Loucy (cell line): ENCODE data around the gene BBOX1.

ENCODE experiments used
- H2AFZ ChIP-seq: fragments of 200-600 bp; sonication (generic); 2 replicates; pipeline ENCODE4 v1.6.0; 2016; ENCODE audit warnings: antibody characterized with exemption, mild to moderate bottlenecking, low read length, moderate library complexity
- H3F3A ChIP-seq: fragments of 200-600 bp; 2 replicates; pipeline ENCODE4 v1.6.0; 2016; ENCODE audit warnings: antibody characterized with exemption, low read depth, mild to moderate bottlenecking
- H3K27me3 ChIP-seq: fragments of 200-600 bp; sonication (generic); 2 replicates; pipeline ENCODE4 v1.6.1; 2014; ENCODE audit warnings: low read length, mild to moderate bottlenecking; ENCODE audit not compliant: insufficient read depth, poor library complexity, severe bottlenecking
- H3K36me3 ChIP-seq: fragments of 200-600 bp; sonication (generic); 2 replicates; pipeline ENCODE4 v1.6.1; 2016; ENCODE audit warnings: low read length; ENCODE audit not compliant: insufficient read depth
- H3K4me1 ChIP-seq: fragments of 200-600 bp; sonication (generic); 2 replicates; pipeline ENCODE4 v1.5.1; 2014; ENCODE audit warnings: low read length, mild to moderate bottlenecking; ENCODE audit not compliant: insufficient read depth, poor library complexity, severe bottlenecking
- H3K4me2 ChIP-seq: fragments of 200-600 bp; sonication (generic); 2 replicates; pipeline ENCODE4 v1.6.0; 2014; ENCODE audit warnings: antibody characterized with exemption, low read length, low read depth, mild to moderate bottlenecking; ENCODE audit not compliant: poor library complexity, severe bottlenecking
- H3K4me3 ChIP-seq: fragments of 200-600 bp; sonication (generic); 2 replicates; pipeline ENCODE4 v1.5.1; 2014; ENCODE audit warnings: low read length, mild to moderate bottlenecking, mixed read lengths; ENCODE audit not compliant: poor library complexity, severe bottlenecking
- H3K79me2 ChIP-seq: fragments of 200-600 bp; sonication (generic); 2 replicates; pipeline ENCODE4 v1.6.1; 2014; ENCODE audit warnings: low read length; ENCODE audit not compliant: insufficient read depth
- H3K9ac ChIP-seq: fragments of 200-600 bp; sonication (generic); 2 replicates; pipeline ENCODE4 v1.6.0; 2014; ENCODE audit warnings: mild to moderate bottlenecking, low read depth, low read length, moderate library complexity; ENCODE audit not compliant: poor library complexity, severe bottlenecking
- H3K9me2 ChIP-seq: fragments of 200-600 bp; sonication (generic); replicated peaks from 2 replicates; pipeline ENCODE4 v1.6.1; 2016; ENCODE audit warnings: low read depth, low read length, mixed read lengths
- H3K9me3 ChIP-seq: fragments of 200-600 bp; sonication (generic); 2 replicates; pipeline ENCODE4 v1.6.1; 2014; ENCODE audit warnings: mild to moderate bottlenecking, antibody characterized with exemption, low read length, low read depth; ENCODE audit not compliant: insufficient read depth
- H4K20me1 ChIP-seq: fragments of 200-600 bp; sonication (generic); 2 replicates; pipeline ENCODE4 v1.6.0; 2014; ENCODE audit warnings: antibody characterized with exemption, low read length, mild to moderate bottlenecking; ENCODE audit not compliant: insufficient read depth, poor library complexity, severe bottlenecking
- CTCF ChIP-seq: fragments of 200-600 bp; sonication (generic); conservative IDR thresholded peaks from 2 replicates; pipeline ENCODE4 v1.5.1; 2014; ENCODE audit warnings: mild to moderate bottlenecking, antibody characterized with exemption, low read length
- EZH2phosphoT487 ChIP-seq: fragments of 200-600 bp; IDR thresholded peaks from 2 replicates; pipeline ENCODE4 v1.6.1; 2018; ENCODE audit warnings: antibody characterized with exemption, mild to moderate bottlenecking, moderate library complexity, borderline replicate concordance

The BBOX1 gene

GRCh38 chr11:27166130-27166529 is 125.5 kb downstream of the BBOX1 start:
- no peak overlapping the region for H3K9ac ChIP-seq
- no peaks in the 10 kb centered on the region for H3K36me3 ChIP-seq
- H2AFZ ChIP-seq, result no peak overlapping the region
- no peaks in the 10 kb centered on the region for H4K20me1 ChIP-seq
- no peaks in the 10 kb centered on the region for H3K9me3 ChIP-seq
- H3K4me1 ChIP-seq, result no peaks in the 10 kb centered on the region
- H3K79me2 ChIP-seq, result no peaks in the 10 kb centered on the region
- no peaks in the 10 kb centered on the region for H3F3A ChIP-seq
- no peak overlapping the region for H3K4me2 ChIP-seq
- TF ChIP-seq EZH2phosphoT487 (no peak), CTCF (no peak)
- H3K27me3 ChIP-seq, result no peaks in the 10 kb centered on the region
- no peaks in the 10 kb centered on the region for H3K9me2 ChIP-seq
- H3K4me3 ChIP-seq, result no peak overlapping the region

- H3K9ac ChIP-seq, result no peak overlapping the region
- H3K9me3 ChIP-seq, result no peaks in the 10 kb centered on the region
- no peaks in the 10 kb centered on the region for H3K36me3 ChIP-seq
- H3K4me1 ChIP-seq, result no peaks in the 10 kb centered on the region
- no peak overlapping the region for H2AFZ ChIP-seq
- no peaks in the 10 kb centered on the region for H3K27me3 ChIP-seq
- no peaks in the 10 kb centered on the region for H4K20me1 ChIP-seq
- no peak overlapping the region for H3K4me3 ChIP-seq
- H3F3A ChIP-seq, result no peaks in the 10 kb centered on the region
- no peaks in the 10 kb centered on the region for H3K9me2 ChIP-seq
- no peak overlapping the region for H3K4me2 ChIP-seq
- no peaks in the 10 kb centered on the region for H3K79me2 ChIP-seq
- TF ChIP-seq EZH2phosphoT487 (no peak), CTCF (no peak)
Measured at GRCh38 chr11:27171376-27171958, 130.9 kb downstream of the BBOX1 start.

GRCh38 chr11:27173545-27173944 is 132.9 kb downstream of the BBOX1 start:
- H3K36me3 ChIP-seq, result no peaks in the 10 kb centered on the region
- H3K4me1 ChIP-seq, result no peaks in the 10 kb centered on the region
- TF ChIP-seq CTCF (no peak), EZH2phosphoT487 (no peak)

More at GRCh38 chr11:27173545-27173944, 132.9 kb downstream of the BBOX1 start:
- Histone ChIP-seq H3K9me2 (no peaks in the 10 kb centered on the region), H3K79me2 (no peaks in the 10 kb centered on the region), H3K27me3 (no peaks in the 10 kb centered on the region), H2AFZ (no peak overlapping the region), H3F3A (no peaks in the 10 kb centered on the region), H3K4me3 (no peak overlapping the region), H3K4me2 (no peak overlapping the region), H4K20me1 (no peaks in the 10 kb centered on the region), H3K9ac (no peak overlapping the region), H3K9me3 (no peaks in the 10 kb centered on the region)
